GM06990 (cell line): ENCODE measurements around the gene UST.

Source experiments
- DNase-seq: peaks from one replicate; pipeline ENCODE4 v3.0.0-alpha.2; 2011; ENCODE audit not compliant: insufficient read length; ENCODE audit errors: extremely low read depth
- H3K27me3 ChIP-seq: replicated peaks from 2 replicates; pipeline ENCODE4 v1.6.0; 2011; ENCODE audit warnings: low read length; ENCODE audit not compliant: control insufficient read depth, insufficient read depth
- H3K36me3 ChIP-seq: 2 replicates; pipeline ENCODE4 v1.5.1; 2011; ENCODE audit warnings: low read length; ENCODE audit not compliant: control insufficient read depth, insufficient read depth
- H3K4me3 ChIP-seq: replicated peaks from 2 replicates; pipeline ENCODE4 v1.5.1; 2011; ENCODE audit warnings: low read depth, mild to moderate bottlenecking, control low read depth, low read length
- TF ChIP-seq, protein P1 (sequence below): IDR thresholded peaks from 2 replicates; pipeline ENCODE4 v1.5.1; 2011; ENCODE audit warnings: low read length, control low read depth, mild to moderate bottlenecking, inconsistent platforms; ENCODE audit not compliant: insufficient read depth, poor library complexity, severe bottlenecking

UST gene

DNA sequence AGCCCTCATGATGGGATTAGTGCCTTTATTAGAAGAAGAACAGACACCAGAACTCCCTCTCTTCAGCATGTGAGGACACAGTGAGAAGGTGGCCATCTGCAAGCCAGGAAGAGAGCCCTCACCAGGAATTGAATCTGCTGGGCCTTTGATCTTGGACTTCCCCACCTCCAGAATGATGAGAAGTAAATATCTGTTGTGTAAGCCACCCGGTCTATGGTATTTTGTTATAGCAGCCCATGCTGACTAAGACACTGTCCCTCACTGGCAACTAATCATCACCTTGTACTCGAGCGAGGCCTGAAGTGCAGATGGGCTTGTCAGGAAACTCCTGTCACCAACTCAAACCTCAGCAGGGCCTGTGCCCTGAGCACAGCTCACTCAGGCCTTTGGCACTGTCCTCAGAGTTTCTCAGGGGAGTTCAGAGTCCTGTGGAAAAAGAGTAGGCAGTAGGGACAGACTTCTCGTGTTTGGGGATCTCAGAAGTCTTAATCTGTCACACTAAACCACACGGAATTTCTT lies 62.0 kb downstream of the UST start:
- H3K4me3 ChIP-seq = no peak overlapping the region
- TF ChIP-seq, protein P1, sequence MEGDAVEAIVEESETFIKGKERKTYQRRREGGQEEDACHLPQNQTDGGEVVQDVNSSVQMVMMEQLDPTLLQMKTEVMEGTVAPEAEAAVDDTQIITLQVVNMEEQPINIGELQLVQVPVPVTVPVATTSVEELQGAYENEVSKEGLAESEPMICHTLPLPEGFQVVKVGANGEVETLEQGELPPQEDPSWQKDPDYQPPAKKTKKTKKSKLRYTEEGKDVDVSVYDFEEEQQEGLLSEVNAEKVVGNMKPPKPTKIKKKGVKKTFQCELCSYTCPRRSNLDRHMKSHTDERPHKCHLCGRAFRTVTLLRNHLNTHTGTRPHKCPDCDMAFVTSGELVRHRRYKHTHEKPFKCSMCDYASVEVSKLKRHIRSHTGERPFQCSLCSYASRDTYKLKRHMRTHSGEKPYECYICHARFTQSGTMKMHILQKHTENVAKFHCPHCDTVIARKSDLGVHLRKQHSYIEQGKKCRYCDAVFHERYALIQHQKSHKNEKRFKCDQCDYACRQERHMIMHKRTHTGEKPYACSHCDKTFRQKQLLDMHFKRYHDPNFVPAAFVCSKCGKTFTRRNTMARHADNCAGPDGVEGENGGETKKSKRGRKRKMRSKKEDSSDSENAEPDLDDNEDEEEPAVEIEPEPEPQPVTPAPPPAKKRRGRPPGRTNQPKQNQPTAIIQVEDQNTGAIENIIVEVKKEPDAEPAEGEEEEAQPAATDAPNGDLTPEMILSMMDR = no peak
- H3K27me3 ChIP-seq = no peaks in the 10 kb centered on the region; the same call in 1 of the 2 replicates
- H3K36me3 ChIP-seq = no peaks in the 10 kb centered on the region
- no peak for DNase-seq

DNA sequence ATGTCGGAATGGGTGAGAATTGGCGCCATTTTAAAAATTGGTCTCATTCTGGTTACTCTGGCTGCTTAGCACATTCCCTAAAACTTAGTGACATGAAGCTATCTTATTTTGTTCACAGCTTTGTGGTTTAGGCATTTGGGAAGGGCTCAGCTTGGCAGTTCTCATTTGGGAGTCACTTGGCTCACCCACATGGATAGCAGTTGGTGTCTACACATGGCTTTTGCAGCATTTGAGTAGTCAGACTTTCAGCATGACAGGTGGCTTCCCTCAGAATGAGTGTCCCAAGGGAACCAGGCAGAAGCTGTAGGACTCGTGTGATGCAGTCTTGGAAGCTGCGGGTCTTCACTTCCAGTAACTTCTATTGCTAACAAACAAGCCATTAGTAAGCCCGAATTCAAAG lies 64.6 kb downstream of the UST start:
- Histone ChIP-seq H3K4me3 (no peak overlapping the region), H3K36me3 (no peaks in the 10 kb centered on the region), H3K27me3 (no peaks in the 10 kb centered on the region; the same call in 1 of the 2 replicates)
- TF ChIP-seq, protein P1 = no peak
- DNase-seq = no peak

DNA sequence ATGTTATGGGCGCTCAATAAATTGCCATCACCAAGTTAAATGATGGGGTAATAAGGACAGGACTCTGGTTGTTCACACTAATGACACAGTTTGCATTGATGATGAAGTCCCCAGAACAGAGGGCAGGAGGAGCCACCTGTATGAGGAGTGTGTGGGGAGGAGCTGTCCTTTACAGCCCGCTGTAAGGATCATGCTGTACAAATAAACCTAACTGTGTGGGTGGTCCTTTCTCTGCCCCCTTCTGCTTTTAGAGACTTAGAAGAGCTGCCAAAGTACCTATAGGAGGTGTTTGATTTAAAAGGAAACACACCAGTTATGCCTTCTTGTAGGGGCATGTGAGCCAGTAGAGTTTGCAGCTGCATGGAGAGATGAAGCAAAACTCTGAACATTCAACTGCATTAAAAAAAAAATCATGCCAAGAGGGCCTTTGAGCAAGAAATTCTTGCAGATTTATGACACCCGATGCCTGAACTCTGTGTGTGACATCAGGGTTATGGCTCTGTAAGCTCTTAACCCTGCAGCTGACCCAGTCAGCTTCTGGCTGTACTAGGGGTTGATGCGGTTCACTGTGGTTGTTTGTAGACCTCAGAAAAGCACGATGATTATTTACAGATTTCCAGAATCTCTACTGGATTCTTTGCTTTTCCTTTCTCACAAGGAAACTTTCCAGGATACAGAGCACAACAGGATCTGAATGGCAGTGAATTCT lies 67.4 kb downstream of the UST start:
- Histone ChIP-seq H3K36me3 (no peaks in the 10 kb centered on the region), H3K4me3 (no peak overlapping the region), H3K27me3 (no peaks in the 10 kb centered on the region)
- no peak for DNase-seq
- TF ChIP-seq, protein P1 = no peak

DNA sequence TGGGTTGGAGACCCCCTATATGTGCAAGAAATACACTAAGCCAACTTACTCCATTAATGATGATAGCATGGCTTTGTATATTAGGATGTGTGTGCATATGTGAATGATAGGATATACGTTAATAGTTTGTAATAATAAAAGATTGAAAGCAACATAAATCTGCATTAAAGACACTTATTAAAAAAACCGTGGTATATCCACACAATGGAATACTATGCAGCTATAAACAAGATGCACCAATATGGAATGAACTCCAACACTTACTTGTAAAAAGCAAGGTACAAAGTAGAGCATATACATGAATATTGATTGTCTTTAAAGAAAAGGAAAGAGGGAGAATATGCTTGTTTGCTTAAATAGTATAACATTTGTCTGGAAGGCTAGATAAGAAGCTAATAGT lies 68.0 kb downstream of the UST start:
- Histone ChIP-seq H3K36me3 (no peaks in the 10 kb centered on the region), H3K27me3 (no peaks in the 10 kb centered on the region), H3K4me3 (no peak overlapping the region)
- TF ChIP-seq, protein P1 = no peak
- no peak for DNase-seq

DNA sequence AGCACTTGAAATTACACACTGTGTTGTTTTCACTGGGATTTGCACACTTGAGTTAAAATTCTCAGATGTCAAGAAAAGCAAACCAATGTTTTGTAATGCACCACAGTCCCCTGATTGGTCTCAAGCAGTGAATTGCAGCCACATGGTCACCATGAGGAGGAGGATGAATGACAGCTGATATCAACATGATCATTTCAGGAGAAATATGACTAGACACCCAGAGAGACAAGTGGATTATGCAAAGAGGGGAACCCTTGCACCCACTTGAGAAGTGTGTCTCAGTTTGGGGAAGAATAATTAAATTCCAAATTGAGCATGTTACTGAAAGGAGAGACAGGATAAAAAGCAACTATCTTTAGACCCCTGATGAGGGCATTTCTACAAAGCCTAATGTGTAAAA lies 69.3 kb downstream of the UST start:
- Histone ChIP-seq H3K27me3 (no peaks in the 10 kb centered on the region), H3K36me3 (no peaks in the 10 kb centered on the region), H3K4me3 (no peak overlapping the region)
- DNase-seq = no peak
- TF ChIP-seq, protein P1 = no peak

DNA sequence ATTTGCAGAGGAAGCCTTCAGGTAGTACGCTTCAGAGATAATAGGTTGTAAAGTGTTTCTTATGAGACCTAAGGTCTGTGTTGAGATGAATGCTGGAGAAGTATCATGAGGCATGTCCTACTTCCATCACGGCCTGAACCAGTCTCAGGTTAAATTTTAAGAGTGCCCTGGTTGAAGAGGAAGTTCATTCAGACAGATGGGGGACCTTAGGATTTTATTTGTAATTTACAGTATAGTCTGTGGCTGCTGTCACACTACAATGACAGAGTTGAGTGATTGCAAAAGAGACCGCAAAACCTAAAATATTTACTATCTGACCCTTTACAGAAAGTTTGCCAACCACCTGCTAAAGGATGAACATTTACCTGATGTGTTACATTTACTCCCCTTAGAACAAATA lies 70.9 kb downstream of the UST start:
- no peak for DNase-seq
- TF ChIP-seq, protein P1 = no peak
- no peaks in the 10 kb centered on the region for H3K27me3 ChIP-seq
- no peaks in the 10 kb centered on the region for H3K36me3 ChIP-seq
- no peak overlapping the region for H3K4me3 ChIP-seq
